NCI-H345 (cell line): ENCODE data around the gene EXD3.

Experiments
- DNase-seq: peaks from one replicate; lab custom pipeline; 2025; lab: John Stamatoyannopoulos, UW

Gene EXD3

DNA sequence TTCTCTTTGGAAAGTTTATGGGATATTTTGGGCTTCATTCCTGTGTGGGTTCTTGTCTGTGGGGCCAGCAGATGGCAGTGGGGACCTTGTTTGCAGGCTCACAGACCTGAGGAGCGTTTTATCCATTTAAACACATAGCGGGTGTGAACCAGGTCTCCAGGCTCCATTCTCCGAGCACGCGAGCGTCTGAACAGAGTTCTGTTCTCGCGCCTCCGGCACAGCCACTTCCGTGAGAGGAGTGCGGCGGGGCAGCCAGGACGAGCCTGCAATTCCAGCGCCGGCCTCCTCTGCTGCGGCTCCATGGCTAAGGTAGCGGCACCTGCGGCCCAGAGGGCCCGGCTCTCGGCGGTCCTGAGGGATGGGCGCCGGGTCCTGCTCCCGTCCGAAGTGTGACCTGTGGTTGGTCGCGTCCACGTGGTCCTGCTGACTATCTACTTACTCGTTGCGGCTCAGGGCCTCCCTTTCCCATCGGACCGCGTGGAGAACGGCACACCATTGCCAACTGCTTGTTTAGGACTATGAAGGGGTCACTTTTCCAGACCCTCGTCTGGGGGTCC is 128.2 kb downstream of the EXD3 start:
- DNase-seq, result peak; percentile 28

GRCh38 chr9:137294091-137294680 is 128.8 kb downstream of the EXD3 start:
- peak; percentile 57 for DNase-seq

- DNase-seq, result no peak
Measured at GRCh38 chr9:137293482-137294090, 129.4 kb downstream of the EXD3 start.

DNA sequence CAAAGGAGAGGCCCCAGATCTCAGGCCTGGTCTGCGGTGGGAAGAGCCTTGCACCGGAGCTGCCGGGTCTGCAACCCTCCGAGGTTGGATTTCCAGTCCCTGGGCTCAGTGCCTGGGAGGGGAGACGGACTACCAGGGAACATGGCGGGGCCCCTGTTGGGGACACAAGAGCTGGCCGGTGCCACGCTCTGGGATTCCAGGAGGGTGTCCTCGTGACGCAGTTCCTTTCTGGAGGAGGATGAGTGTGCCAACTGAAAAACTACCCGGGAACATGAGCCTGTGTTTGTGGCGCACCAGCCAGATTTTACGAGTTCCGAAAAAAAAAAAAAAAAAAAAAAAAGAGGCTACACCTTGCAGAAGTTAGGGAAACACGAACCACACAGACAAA is 129.9 kb downstream of the EXD3 start:
- no peak for DNase-seq

DNA sequence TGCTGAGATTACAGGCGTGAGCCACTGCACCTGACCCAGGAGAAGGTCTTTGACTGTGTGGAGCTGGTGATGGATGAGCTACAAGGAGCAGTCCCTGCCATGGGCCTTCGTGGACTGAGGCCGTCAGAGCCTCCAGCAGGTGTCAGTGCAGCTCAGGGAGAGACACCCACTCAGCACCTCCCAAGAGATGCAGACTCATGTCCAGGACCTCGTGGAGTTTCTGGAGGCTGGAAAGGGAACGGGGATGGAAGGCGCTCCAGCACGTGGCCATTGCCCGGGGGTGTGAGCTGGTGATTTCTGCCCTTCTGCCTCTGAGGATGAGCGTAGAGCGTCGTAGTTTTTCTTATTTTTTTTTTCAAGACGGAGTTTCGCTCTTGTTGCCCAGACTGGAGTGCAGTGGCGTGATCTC is 136.0 kb downstream of the EXD3 start:
- DNase-seq, result peak; percentile 67

DNA sequence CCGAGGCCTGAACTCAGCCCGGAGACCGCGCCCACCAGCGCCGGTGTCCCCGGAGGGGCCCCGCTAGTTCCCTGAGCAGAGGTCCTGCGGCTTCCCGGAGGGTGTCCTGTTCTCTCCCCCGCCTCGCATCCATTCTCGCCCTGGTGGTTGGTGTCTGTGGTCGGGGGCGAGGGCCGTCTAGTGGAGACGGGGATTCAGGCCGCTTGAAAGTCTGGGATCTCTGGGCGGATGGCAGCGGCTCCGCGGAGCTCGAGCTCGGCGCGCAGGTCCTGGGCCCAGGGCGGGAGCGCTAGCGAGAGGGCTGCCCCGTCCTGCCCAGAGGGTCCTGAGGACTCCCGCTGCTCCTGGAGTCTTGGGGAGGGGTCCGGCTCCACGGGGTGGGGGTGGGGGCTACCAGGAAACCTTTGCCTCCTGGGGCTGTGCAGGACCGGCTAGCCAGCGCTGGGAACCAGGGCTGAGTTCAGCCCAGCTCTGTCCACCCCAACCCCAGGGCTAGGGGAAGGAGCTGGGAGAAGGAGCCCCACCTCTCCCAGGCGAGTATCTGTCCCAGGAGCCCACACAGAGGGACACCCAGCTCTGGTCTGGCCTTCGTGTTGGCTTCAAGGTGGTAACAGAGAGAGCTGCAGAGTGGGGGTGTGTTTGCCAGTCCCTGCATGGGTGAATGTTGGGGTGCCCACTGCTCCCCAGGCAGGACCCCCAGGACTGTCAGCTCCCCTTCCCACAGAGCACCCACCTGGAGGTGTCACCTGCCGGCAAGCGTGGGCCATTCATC is 141.4 kb downstream of the EXD3 start:
- DNase-seq, result no peak

DNA sequence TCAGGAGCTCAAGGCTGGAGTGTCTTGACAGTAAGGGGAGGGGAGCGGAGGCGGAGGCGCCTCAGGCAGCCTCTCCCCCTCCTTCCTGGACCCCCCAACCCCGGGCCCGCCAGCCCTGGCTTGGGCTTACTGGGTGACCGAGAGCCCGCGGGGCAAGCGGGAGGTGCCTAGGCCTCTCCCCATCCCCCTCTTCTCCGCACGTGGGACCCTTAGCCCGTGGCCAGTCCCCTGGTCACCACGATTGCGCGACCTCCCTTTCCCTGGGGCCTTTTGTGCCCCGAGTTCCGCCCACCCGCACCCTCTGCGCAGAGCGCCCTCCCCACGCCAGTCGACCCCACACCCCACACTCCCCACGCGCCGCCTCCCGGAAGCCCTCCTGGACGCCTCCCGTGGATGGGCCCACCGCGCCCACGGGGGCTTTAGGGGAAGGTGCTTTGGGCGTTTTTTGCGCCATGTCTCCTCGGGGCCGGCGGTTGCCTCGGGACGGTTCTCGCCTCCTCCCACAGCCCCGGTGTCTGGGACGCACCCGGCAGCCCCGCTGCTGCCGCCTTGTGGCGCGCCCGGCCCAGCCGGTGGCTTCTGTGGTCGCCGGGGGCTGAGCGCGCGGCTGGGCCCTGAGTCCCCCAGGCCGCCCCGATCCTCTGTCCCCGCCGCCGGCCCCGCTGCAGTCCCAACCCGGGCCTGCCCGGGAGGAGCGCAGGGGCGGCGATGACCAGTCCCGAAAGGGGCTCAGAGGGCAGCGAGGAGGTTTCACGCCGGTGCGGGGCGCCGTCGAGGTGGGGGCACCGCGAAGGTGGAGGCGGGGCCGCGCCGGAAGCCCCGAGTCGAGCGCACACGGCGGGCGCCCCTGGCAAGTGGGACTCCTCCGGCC is 142.3 kb downstream of the EXD3 start:
- no peak for DNase-seq

- no peak for DNase-seq
Measured at GRCh38 chr9:137279741-137280473, 143.1 kb downstream of the EXD3 start.

DNA sequence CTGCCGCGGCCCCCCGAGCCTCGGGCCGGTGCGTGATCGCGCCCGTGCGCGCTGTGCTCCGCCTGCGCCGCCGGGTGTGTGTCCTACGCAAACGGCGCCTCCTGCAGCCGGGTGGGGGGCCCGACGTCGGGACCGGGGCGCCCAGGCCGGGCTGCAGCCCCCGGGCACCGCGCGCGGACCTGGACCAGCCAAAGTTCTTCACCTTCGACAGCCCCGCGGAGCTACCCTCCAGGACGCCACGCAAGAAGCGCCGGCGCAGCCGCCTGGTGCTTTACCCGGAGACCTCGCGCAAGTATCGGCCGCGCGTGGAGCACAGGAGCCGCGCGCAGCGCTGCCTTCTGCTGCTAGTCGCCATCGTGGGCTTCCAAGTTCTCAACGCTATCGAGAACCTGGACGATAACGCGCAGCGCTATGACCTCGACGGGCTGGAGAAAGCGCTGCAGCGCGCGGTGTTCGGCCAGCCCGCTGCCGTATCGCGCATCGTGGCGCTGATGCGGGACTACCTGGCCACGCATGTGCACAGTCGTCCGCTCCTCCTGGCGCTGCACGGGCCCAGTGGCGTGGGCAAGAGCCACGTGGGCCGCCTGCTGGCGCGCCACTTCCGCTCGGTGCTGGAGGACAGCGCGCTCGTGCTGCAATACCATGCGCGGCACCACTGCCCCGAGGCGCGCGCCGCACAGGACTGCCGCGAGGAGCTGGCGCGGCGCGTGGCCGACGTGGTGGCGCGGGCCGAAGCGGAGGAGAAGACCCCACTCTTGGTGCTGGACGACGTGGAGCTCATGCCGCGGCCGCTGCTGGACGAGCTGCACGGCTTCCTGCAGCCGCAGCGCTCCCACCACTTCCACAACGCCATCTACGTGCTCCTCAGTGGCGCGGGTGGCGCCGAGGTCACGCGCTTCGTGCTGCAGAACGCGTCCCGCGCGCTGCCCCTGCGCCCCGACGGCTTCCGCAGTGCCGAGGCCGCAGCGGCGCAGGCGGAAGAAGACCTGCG is 143.9 kb downstream of the EXD3 start:
- DNase-seq, result no peak

- DNase-seq, result no peak
Measured at GRCh38 chr9:137278061-137278701, 144.8 kb downstream of the EXD3 start.

GRCh38 chr9:137277329-137278041 is 145.5 kb downstream of the EXD3 start, which contains the start of gene TOR4A:
TSS of gene TOR4A (plus strand) at chr9:137277726. CDS start at chr9:137278690, 964 bp downstream.
- no peak for DNase-seq

DNA sequence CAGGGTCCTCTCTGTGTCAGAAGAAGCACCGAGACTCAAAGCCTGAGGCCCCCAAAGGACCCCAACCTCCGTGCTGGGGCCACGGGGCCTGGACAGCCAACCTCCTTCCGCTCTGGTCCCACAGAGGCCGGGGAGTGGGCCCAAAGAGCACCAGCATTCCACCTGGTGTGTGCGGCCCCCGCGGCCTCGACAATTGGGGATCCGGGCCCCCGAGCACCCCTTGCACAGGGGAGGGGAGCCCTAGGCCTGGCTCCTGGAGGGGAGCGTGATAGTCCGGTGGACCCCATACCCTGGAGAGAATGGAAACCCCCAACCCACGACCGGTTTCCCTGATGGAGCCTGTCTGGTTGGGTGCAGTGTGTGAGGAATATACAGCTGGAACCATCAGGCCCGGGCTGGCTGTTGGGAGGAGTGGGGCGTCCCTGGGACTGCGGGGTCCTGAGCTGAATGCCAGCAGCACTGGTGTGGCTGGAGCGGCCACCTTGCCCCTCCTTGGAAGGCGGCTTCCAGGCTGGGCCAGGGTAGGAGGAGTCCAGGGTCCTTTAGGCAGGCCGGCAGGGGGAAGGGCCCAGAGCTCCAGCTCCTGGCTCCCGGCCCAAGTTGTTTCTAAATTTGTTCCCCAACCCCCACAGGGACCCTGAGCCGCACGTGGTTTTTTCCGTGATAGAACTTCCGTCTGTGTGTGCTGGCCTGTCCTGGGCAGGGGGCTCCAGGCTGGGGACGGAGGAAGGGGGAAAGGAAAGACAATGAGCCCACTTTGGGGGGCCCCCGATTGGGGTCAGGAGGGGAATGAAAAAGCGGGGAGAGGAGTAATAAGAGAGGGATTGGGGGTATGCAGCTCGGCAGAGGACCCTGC is 146.3 kb downstream of the EXD3 start:
- DNase-seq, result no peak

DNA sequence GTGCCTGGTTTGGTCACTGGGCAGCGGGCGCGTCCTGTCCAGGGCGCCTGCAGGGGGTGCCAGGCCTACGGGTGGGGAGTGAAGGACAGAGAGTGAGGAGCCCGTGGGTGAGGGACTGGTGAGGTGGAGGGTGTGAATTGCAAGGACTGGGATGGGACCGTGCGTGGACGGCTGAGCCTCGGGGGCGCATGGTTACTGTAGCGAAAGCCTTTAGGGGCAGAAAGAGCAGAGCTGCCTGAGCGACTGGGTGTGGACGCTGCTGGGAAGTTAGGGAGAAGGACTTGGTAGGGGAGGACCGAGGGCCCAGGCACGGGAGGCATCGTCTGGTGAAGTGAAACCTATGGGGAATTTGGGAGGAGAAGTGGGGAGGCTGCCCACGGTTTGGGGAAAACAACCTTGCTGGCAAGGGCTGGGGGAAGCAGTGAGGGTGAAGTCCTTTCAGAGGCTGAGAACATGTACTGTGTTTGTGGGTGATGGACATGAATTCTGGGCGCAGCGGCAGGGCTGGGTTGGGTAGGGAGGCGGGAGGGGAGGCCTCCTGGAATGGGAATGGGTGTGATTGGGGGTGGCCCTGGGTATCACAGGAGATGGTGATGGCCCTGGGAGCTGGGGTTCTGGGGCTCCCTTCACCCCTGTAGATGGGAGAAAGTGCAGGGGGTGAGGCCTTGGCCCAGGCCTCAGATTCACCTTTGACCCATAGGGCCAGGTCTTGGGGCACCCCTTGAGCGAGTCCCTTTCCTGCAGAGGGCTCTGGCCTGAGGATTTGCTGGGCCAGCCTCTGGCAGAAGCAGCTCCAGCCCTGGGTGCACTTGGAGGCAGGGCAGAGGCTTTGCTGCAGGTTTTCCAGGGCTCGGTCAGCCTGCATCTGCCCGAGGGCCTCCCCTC is 147.1 kb downstream of the EXD3 start:
- no peak for DNase-seq

GRCh38 chr9:137275203-137275587 is 147.8 kb downstream of the EXD3 start:
- no peak for DNase-seq

GRCh38 chr9:137273611-137274320 is 149.2 kb downstream of the EXD3 start:
- DNase-seq, result peak; percentile 45

DNA sequence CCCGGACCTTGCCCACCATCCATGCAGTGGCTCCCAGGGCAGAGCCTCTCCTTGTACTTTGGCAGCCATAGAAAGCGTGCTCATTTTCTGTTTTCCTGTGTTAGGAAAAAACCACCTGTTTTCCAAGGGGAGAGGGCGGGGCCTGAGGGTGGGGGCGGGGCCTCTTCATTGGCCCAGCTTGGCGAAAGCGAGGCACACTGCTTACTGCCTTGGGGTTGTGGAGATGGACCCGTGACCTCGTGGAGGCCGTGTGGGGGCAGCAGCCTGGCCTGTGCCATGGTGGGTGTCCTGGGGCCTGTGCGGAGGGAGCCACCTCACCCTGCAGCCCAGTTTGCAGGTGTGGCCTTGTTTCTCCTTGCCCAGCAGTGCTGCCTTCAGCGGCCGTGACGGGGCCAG is 149.9 kb downstream of the EXD3 start:
- no peak for DNase-seq
